K562 treated with DMSO at 1 percent for 48 hours (cell line): Measurements from ENCODE around the gene CDCP1. TPM values are rescaled to one million over a fixed set of nuclear protein-coding genes. Genes with fewer than 3 reads are reported as not detected.

Experiments used
- total RNA-seq: library from RNA; unstranded; fragments of 300-600 nt; gene quantifications from 2 replicates; pipeline ENCODE4 v1.2.3, GENCODE V29; 2022; ENCODE audit warnings: low replicate concordance; ENCODE audit errors: extremely low read depth

Gene CDCP1, protein sequence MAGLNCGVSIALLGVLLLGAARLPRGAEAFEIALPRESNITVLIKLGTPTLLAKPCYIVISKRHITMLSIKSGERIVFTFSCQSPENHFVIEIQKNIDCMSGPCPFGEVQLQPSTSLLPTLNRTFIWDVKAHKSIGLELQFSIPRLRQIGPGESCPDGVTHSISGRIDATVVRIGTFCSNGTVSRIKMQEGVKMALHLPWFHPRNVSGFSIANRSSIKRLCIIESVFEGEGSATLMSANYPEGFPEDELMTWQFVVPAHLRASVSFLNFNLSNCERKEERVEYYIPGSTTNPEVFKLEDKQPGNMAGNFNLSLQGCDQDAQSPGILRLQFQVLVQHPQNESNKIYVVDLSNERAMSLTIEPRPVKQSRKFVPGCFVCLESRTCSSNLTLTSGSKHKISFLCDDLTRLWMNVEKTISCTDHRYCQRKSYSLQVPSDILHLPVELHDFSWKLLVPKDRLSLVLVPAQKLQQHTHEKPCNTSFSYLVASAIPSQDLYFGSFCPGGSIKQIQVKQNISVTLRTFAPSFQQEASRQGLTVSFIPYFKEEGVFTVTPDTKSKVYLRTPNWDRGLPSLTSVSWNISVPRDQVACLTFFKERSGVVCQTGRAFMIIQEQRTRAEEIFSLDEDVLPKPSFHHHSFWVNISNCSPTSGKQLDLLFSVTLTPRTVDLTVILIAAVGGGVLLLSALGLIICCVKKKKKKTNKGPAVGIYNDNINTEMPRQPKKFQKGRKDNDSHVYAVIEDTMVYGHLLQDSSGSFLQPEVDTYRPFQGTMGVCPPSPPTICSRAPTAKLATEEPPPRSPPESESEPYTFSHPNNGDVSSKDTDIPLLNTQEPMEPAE
- total RNA-seq = not detected in 2 replicates

DNA sequence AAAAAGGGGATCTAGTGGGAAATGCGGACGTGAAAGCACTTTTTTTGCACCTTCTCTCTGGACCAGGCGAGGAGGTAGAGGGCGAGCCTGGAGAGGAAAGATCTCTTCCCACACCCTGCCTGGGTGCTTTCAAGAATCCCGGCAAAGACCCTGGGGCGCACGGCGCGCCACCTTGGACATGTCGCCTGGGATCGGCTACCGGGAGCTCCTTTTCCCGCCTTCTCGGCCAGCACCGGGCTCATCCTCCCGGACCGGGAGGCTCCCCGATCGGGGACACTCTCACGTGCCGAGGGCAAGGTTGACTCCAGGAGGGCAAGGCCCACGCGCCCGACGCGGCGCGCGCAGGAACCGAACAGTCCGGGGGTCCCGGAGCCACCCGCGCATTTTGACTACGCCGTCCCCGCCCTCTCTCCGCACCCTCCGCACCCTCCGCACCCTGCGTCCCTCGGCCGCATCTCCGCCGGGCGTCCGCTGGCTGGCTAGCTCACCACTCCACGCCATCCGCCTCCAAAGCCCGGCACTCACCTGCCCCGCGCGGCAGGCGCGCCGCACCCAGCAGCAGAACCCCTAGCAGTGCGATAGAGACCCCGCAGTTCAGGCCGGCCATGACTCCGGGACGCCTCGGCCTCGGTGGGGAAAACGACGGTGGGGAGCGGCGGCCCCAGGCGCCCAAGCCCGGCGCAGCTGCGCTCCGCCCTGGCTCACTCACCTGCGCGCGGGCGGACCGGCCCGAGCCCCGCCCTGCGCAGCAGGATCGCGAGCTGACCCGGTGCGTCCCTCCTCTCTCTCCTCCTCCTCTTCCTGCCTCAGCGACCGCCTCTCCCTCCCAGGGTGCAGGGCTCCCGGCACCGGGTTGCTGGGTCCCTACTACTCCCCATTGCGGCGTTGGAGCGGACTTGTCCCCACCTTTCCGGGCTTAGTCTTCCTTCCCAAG, at the start of gene CDCP1:
TSS of gene CDCP1 (minus strand) at position 698 of the 934 bp plus-strand sequence. CDS start at position 607, 91 bp downstream.

Other genes starting within 250 kb of the CDCP1 start
- gene ZDHHC3, start 170.2 kb downstream of the CDCP1 start, total RNA-seq = not detected in 2 replicates
- not detected in 2 replicates for gene EXOSC7, start 170.1 kb downstream of the CDCP1 start, total RNA-seq
- not detected in 2 replicates for gene CLEC3B, start 120.1 kb downstream of the CDCP1 start, total RNA-seq
- gene TMEM158, start 79.9 kb upstream of the CDCP1 start, total RNA-seq = not detected in 2 replicates
- not detected in 2 replicates for gene LARS2, start 242.2 kb upstream of the CDCP1 start, total RNA-seq